Endothelial cell of umbilical vein (primary cell): ENCODE measurements around the gene CMTM7.

Experiments used
- EZH2 ChIP-seq: IDR thresholded peaks from 2 replicates; pipeline ENCODE4 v1.6.1; 2012; ENCODE audit warnings: borderline replicate concordance, low read depth, mild to moderate bottlenecking, moderate library complexity, low read length, inconsistent platforms; ENCODE audit not compliant: severe bottlenecking
- FOS ChIP-seq: IDR thresholded peaks from 2 replicates; pipeline ENCODE4 v1.6.1; 2011; ENCODE audit warnings: mild to moderate bottlenecking, low read length, moderate library complexity, borderline replicate concordance; ENCODE audit not compliant: insufficient read depth
- GATA2 ChIP-seq: IDR thresholded peaks from 2 replicates; pipeline ENCODE4 v1.7.0; 2011; ENCODE audit warnings: low read depth, mild to moderate bottlenecking, moderate library complexity, mixed read lengths, low read length; ENCODE audit not compliant: insufficient read length, insufficient read depth
- MYC ChIP-seq: IDR thresholded peaks from one replicate; pipeline ENCODE4 v1.6.1; 2011; ENCODE audit warnings: mild to moderate bottlenecking, low read depth, low read length
- POLR2A ChIP-seq: IDR thresholded peaks from 2 replicates; pipeline ENCODE4 v1.6.1; 2012; ENCODE audit warnings: low read depth, mild to moderate bottlenecking, control low read depth, low read length
- POLR2AphosphoS5 ChIP-seq: IDR thresholded peaks from 2 replicates; pipeline ENCODE4 v1.6.1; 2012; ENCODE audit warnings: low read depth, mild to moderate bottlenecking, control low read depth, low read length, moderate library complexity; ENCODE audit not compliant: insufficient read depth
- TF ChIP-seq, protein P1 (sequence below), 2 donors: IDR thresholded peaks; 1 replicate in 1 of 2; 2 replicates in 1 of 2; pipeline ENCODE4 v1.5.1; 2011; ENCODE audit warnings: low read length in 2 of 2, mild to moderate bottlenecking in 2 of 2, moderate library complexity in 2 of 2, control low read depth in 1 of 2, inconsistent platforms in 1 of 2, low read depth in 1 of 2; ENCODE audit not compliant: insufficient read depth in 1 of 2; ENCODE audit errors: extremely low read depth in 1 of 2
- TF ChIP-seq, protein P2 (sequence below): IDR thresholded peaks from 2 replicates; pipeline ENCODE4 v1.6.1; 2011; ENCODE audit not compliant: insufficient read depth, insufficient read length

DNA sequence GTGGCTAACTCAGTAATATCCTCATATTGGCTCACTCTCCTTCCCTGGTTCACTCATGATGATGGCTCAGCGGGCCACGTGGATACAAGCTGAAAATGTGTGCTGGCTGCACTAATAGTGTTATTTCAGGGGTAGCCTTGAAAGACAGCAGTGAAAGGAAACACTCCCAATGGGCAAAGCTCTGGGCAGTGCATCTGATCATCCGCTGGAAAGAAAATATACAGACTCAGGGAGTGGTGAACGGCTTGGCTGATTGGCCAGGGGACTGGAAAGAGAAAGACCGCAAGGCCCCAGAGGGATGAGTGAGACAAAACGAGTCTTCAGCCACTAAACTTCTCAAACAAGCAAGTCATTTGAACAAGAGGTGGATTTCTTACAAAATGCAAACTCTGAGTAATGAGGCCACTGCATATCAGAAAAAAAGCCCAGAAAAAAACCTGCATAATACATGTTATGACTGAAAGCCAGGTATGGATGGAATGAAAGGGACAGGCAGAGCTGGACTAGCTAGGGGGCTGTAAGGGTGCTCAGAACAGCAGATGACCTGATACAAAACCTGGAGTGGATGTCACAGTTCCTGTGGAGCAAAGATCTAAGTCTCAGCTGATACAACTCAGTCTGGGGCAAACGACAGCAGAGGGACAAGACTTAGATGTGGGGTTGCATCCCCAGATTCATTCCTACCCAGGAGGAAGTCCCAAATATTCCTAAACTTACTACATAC lies 77.7 kb downstream of the CMTM7 start:
- TF ChIP-seq, protein P1, sequence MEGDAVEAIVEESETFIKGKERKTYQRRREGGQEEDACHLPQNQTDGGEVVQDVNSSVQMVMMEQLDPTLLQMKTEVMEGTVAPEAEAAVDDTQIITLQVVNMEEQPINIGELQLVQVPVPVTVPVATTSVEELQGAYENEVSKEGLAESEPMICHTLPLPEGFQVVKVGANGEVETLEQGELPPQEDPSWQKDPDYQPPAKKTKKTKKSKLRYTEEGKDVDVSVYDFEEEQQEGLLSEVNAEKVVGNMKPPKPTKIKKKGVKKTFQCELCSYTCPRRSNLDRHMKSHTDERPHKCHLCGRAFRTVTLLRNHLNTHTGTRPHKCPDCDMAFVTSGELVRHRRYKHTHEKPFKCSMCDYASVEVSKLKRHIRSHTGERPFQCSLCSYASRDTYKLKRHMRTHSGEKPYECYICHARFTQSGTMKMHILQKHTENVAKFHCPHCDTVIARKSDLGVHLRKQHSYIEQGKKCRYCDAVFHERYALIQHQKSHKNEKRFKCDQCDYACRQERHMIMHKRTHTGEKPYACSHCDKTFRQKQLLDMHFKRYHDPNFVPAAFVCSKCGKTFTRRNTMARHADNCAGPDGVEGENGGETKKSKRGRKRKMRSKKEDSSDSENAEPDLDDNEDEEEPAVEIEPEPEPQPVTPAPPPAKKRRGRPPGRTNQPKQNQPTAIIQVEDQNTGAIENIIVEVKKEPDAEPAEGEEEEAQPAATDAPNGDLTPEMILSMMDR (IDR thresholded peaks at IDR 0.05; ENCODE audit: extremely low read depth in 1 of 2, insufficient read depth in 1 of 2, low read depth in 1 of 2, low read length in 2 of 2): no peak
- no peak for TF ChIP-seq POLR2A
- TF ChIP-seq POLR2AphosphoS5: no peak
- TF ChIP-seq EZH2: no peak
- TF ChIP-seq, protein P2, sequence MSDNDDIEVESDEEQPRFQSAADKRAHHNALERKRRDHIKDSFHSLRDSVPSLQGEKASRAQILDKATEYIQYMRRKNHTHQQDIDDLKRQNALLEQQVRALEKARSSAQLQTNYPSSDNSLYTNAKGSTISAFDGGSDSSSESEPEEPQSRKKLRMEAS: no peak
- TF ChIP-seq FOS: no peak
- TF ChIP-seq MYC: no peak
- TF ChIP-seq GATA2: no peak
